ENCODE results near the gene PADI6.

- TF ChIP-seq ZBTB1 (tag by site-specific recombination; IDR thresholded peaks at IDR 0.05): no peak
- TF ChIP-seq ZNF529 (tag by site-specific recombination; IDR thresholded peaks at IDR 0.05; ENCODE audit: insufficient replicate concordance): no peak
Measured at GRCh38 chr1:17360272-17360956, 11.6 kb upstream of the PADI6 start.
